GM20431 (cell line): ENCODE measurements around the gene NAA38.

ENCODE experiments used
- in situ Hi-C: fragments of 300-500 bp; cut with MseI, MboI; formaldehyde crosslinking; loops from one replicate; pipeline ENCODE4 v1.15.0; 2020; ENCODE audit warnings: low sequenced_read_pairs; ENCODE audit not compliant: unreplicated experiment

The NAA38 gene

GRCh38 chr17:7842380-7843256 lies 14.7 kb downstream of the NAA38 start:
- in situ Hi-C loops = no loop called here

- in situ Hi-C loops = no loop called here
Observed at GRCh38 chr17:7841915-7842379, 15.4 kb downstream of the NAA38 start.

- in situ Hi-C loops = no loop called here
Observed at GRCh38 chr17:7841396-7841914, 15.9 kb downstream of the NAA38 start.

- in situ Hi-C loops = no loop called here
Observed at GRCh38 chr17:7840875-7841274, 16.5 kb downstream of the NAA38 start.

- in situ Hi-C loops = no loop called here
Observed at GRCh38 chr17:7840441-7840840, 16.9 kb downstream of the NAA38 start.

GRCh38 chr17:7839876-7840261 lies 17.5 kb downstream of the NAA38 start:
- in situ Hi-C loops = no loop called here

GRCh38 chr17:7839190-7839875 lies 18.0 kb downstream of the NAA38 start:
- in situ Hi-C loops = no loop called here

GRCh38 chr17:7838090-7839075 lies 19.0 kb downstream of the NAA38 start:
- in situ Hi-C loops = no loop called here

GRCh38 chr17:7837408-7838088 lies 19.8 kb downstream of the NAA38 start:
- in situ Hi-C loops = no loop called here

GRCh38 chr17:7836596-7837407 lies 20.6 kb downstream of the NAA38 start:
- in situ Hi-C loops = no loop called here

- in situ Hi-C loops = no loop called here
Observed at GRCh38 chr17:7835814-7836595, 21.4 kb downstream of the NAA38 start.

GRCh38 chr17:7834957-7835813 lies 22.2 kb downstream of the NAA38 start:
- in situ Hi-C loops = no loop called here

GRCh38 chr17:7834542-7834956 lies 22.8 kb downstream of the NAA38 start:
- in situ Hi-C loops = no loop called here

GRCh38 chr17:7833795-7834541 lies 23.4 kb downstream of the NAA38 start, which contains the start of gene KDM6B:
Gene KDM6B (plus strand): TSS chr17:7834217. CDS start chr17:7845555, 11,338 bp downstream.
- in situ Hi-C loops = no loop called here

GRCh38 chr17:7833011-7833794 lies 24.2 kb downstream of the NAA38 start:
- in situ Hi-C loops = no loop called here
